Neural cell (in vitro differentiated cells): Measurements from ENCODE around the gene PDLIM5. TPM values are rescaled to one million over a fixed set of nuclear protein-coding genes. Genes with fewer than 3 reads are reported as not detected.

Source experiments
- H2AFZ ChIP-seq: fragments of 200-600, 300-800 bp; sonication (generic), shearing (Covaris generic); 2 replicates; pipeline ENCODE4 v1.6.0; 2014; ENCODE audit warnings: low read depth, mild to moderate bottlenecking, antibody characterized with exemption, low read length, moderate library complexity
- H3F3A ChIP-seq: fragments of 200-600 bp; shearing (Covaris generic); 2 replicates; pipeline ENCODE4 v1.6.1; 2016; ENCODE audit warnings: mild to moderate bottlenecking, moderate library complexity, mixed read lengths, antibody characterized with exemption, low read length; ENCODE audit not compliant: insufficient read depth, poor library complexity, severe bottlenecking
- H3K27ac ChIP-seq: fragments of 200-600, 300-800 bp; sonication (generic), shearing (Covaris generic); 2 replicates; pipeline ENCODE4 v1.5.1; 2014; ENCODE audit warnings: mild to moderate bottlenecking, low read length, moderate library complexity
- H3K27me3 ChIP-seq: fragments of 300-800, 200-600 bp; sonication (generic), shearing (Covaris generic); 2 replicates; pipeline ENCODE4 v1.6.0; 2014; ENCODE audit warnings: mild to moderate bottlenecking, low read depth, low read length, moderate library complexity; ENCODE audit not compliant: insufficient read depth
- H3K36me3 ChIP-seq: fragments of 300-800, 200-600 bp; sonication (generic), shearing (Covaris generic); 2 replicates; pipeline ENCODE4 v1.5.1; 2014; ENCODE audit warnings: mild to moderate bottlenecking, antibody characterized with exemption, low read length, moderate library complexity; ENCODE audit not compliant: insufficient read depth
- H3K4me2 ChIP-seq: fragments of 300-800, 200-600 bp; sonication (generic), shearing (Covaris generic); 2 replicates; pipeline ENCODE4 v1.6.0; 2014; ENCODE audit warnings: mild to moderate bottlenecking, low read length
- H3K4me3 ChIP-seq: fragments of 300-800, 200-600 bp; sonication (generic), shearing (Covaris generic); 2 replicates; pipeline ENCODE4 v1.5.1; 2014; ENCODE audit warnings: mild to moderate bottlenecking, low read length, moderate library complexity
- H3K79me2 ChIP-seq: fragments of 200-600 bp; shearing (Covaris generic); replicated peaks from 2 replicates; pipeline ENCODE4 v1.6.0; 2014; ENCODE audit warnings: mild to moderate bottlenecking, low read length, moderate library complexity; ENCODE audit not compliant: insufficient read depth
- H3K9ac ChIP-seq: fragments of 300-800, 200-600 bp; sonication (generic), shearing (Covaris generic); 2 replicates; pipeline ENCODE4 v1.6.1; 2016; ENCODE audit warnings: mild to moderate bottlenecking, low read length, mixed read lengths
- H3K9me2 ChIP-seq: fragments of 200-600 bp; shearing (Covaris generic); 2 replicates; pipeline ENCODE4 v1.6.1; 2016; ENCODE audit warnings: mild to moderate bottlenecking, low read length, mixed read lengths; ENCODE audit not compliant: insufficient read depth
- H3K9me3 ChIP-seq: fragments of 200-600, 300-800 bp; sonication (generic), shearing (Covaris generic); 2 replicates; pipeline ENCODE4 v1.6.1; 2016; ENCODE audit warnings: mild to moderate bottlenecking, mixed run types, low read length, moderate library complexity, mixed read lengths
- H4K20me1 ChIP-seq: fragments of 200-600 bp; shearing (Covaris generic); 2 replicates; pipeline ENCODE4 v1.6.1; 2016; ENCODE audit warnings: mild to moderate bottlenecking, mixed run types; ENCODE audit not compliant: insufficient read depth
- EP300 ChIP-seq: fragments of 450-650 bp; conservative IDR thresholded peaks from 2 replicates; pipeline ENCODE4 v1.6.1; 2014; ENCODE audit warnings: antibody characterized with exemption, mild to moderate bottlenecking, moderate library complexity; ENCODE audit not compliant: poor library complexity, severe bottlenecking
- EZH2 ChIP-seq: fragments of 200-600, 300-800 bp; shearing (Covaris generic), sonication (generic); IDR thresholded peaks from 2 replicates; pipeline ENCODE4 v1.6.1; 2014; ENCODE audit warnings: antibody characterized with exemption, low read length, borderline replicate concordance, mild to moderate bottlenecking; ENCODE audit not compliant: insufficient read depth, poor library complexity, severe bottlenecking
- MXI1 ChIP-seq: fragments of 450-650 bp; conservative IDR thresholded peaks from 2 replicates; pipeline ENCODE4 v1.6.1; 2014; ENCODE audit warnings: antibody characterized with exemption, mild to moderate bottlenecking; ENCODE audit not compliant: poor library complexity, severe bottlenecking
- POLR2AphosphoS5 ChIP-seq: IDR thresholded peaks from 2 replicates; pipeline ENCODE4 v1.6.1; 2012
- RAD21 ChIP-seq: fragments of 450-650 bp; conservative IDR thresholded peaks from 2 replicates; pipeline ENCODE4 v1.6.1; 2014; ENCODE audit warnings: antibody characterized with exemption, mild to moderate bottlenecking, moderate library complexity
- SMC3 ChIP-seq: fragments of 450-650 bp; conservative IDR thresholded peaks from 2 replicates; pipeline ENCODE4 v1.6.1; 2014; ENCODE audit warnings: antibody characterized with exemption, mild to moderate bottlenecking, moderate library complexity; ENCODE audit not compliant: poor library complexity
- TAF1 ChIP-seq: IDR thresholded peaks from 2 replicates; pipeline ENCODE4 v1.6.1; 2012; ENCODE audit warnings: low read depth
- polyA plus RNA-seq: library from polyadenylated mRNA; depleted of rRNA; stranded (reverse); fragments of >200 nt; gene quantifications from 2 replicates; pipeline ENCODE4 v1.2.3, GENCODE V29; 2014
- TF ChIP-seq, protein P1 (sequence below): fragments of 450-650 bp; IDR thresholded peaks from 2 replicates; pipeline ENCODE4 v1.5.1; 2014; ENCODE audit warnings: antibody characterized with exemption, mild to moderate bottlenecking, moderate library complexity; ENCODE audit not compliant: poor library complexity, severe bottlenecking
- TF ChIP-seq, protein P2 (sequence below): IDR thresholded peaks from 2 replicates; pipeline ENCODE4 v1.6.1; 2012; ENCODE audit warnings: borderline replicate concordance

Gene PDLIM5
- polyA plus RNA-seq, 1 donor from 2014 or later = 1.6 TPM

DNA sequence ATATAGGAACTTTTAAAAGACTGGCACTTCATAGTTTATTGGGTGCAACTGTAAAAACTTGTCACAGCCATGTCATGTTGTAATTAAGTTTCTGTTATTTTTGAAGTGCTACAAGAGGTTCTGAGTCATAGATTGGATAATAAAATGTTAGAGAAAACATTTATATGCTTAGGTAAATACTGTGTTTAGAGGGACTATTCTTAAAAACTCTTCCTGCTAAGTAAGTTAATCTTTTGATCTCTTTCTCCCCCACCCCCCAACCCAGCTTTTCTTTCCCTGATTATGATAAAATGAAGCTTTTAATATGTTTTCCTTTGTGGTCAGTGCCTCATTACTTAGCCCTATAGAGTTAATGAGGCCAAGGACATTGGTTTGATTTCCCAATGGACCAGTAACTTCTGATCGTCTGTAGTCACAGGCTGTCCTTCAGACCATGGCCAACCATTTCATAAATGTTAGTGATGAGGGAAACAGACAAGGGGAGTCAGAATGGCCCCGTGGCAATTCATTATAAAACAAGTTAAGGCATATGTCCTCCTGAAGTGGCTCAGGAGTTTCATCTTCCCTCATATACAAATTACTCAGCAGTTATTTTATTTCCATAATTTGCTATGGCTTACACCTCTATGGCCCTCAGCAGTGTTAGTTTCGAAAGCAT, 3.9 kb upstream of the PDLIM5 start:
- Histone ChIP-seq H3K4me2 (no peak overlapping the region), H3K36me3 (no peaks in the 10 kb centered on the region), H3K79me2 (no peaks in the 10 kb centered on the region), H3K9me3 (no peaks in the 10 kb centered on the region), H3K4me3 (no peak overlapping the region), H3K9ac (no peak overlapping the region), H3K27me3 (peaks cover 6% of the 10 kb centered on the region), H2AFZ (no peak overlapping the region), H3K27ac (no peak overlapping the region), H3F3A (no peaks in the 10 kb centered on the region), H3K9me2 (no peaks in the 10 kb centered on the region), H4K20me1 (no peaks in the 10 kb centered on the region)
- TF ChIP-seq, protein P1, sequence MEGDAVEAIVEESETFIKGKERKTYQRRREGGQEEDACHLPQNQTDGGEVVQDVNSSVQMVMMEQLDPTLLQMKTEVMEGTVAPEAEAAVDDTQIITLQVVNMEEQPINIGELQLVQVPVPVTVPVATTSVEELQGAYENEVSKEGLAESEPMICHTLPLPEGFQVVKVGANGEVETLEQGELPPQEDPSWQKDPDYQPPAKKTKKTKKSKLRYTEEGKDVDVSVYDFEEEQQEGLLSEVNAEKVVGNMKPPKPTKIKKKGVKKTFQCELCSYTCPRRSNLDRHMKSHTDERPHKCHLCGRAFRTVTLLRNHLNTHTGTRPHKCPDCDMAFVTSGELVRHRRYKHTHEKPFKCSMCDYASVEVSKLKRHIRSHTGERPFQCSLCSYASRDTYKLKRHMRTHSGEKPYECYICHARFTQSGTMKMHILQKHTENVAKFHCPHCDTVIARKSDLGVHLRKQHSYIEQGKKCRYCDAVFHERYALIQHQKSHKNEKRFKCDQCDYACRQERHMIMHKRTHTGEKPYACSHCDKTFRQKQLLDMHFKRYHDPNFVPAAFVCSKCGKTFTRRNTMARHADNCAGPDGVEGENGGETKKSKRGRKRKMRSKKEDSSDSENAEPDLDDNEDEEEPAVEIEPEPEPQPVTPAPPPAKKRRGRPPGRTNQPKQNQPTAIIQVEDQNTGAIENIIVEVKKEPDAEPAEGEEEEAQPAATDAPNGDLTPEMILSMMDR = no peak
- no peak for TF ChIP-seq SMC3
- no peak for TF ChIP-seq RAD21
- TF ChIP-seq MXI1 = no peak
- TF ChIP-seq POLR2AphosphoS5 = no peak
- TF ChIP-seq TAF1 = no peak
- TF ChIP-seq EP300 = no peak
- no peak for TF ChIP-seq EZH2
- TF ChIP-seq, protein P2, sequence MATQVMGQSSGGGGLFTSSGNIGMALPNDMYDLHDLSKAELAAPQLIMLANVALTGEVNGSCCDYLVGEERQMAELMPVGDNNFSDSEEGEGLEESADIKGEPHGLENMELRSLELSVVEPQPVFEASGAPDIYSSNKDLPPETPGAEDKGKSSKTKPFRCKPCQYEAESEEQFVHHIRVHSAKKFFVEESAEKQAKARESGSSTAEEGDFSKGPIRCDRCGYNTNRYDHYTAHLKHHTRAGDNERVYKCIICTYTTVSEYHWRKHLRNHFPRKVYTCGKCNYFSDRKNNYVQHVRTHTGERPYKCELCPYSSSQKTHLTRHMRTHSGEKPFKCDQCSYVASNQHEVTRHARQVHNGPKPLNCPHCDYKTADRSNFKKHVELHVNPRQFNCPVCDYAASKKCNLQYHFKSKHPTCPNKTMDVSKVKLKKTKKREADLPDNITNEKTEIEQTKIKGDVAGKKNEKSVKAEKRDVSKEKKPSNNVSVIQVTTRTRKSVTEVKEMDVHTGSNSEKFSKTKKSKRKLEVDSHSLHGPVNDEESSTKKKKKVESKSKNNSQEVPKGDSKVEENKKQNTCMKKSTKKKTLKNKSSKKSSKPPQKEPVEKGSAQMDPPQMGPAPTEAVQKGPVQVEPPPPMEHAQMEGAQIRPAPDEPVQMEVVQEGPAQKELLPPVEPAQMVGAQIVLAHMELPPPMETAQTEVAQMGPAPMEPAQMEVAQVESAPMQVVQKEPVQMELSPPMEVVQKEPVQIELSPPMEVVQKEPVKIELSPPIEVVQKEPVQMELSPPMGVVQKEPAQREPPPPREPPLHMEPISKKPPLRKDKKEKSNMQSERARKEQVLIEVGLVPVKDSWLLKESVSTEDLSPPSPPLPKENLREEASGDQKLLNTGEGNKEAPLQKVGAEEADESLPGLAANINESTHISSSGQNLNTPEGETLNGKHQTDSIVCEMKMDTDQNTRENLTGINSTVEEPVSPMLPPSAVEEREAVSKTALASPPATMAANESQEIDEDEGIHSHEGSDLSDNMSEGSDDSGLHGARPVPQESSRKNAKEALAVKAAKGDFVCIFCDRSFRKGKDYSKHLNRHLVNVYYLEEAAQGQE = no peak

DNA sequence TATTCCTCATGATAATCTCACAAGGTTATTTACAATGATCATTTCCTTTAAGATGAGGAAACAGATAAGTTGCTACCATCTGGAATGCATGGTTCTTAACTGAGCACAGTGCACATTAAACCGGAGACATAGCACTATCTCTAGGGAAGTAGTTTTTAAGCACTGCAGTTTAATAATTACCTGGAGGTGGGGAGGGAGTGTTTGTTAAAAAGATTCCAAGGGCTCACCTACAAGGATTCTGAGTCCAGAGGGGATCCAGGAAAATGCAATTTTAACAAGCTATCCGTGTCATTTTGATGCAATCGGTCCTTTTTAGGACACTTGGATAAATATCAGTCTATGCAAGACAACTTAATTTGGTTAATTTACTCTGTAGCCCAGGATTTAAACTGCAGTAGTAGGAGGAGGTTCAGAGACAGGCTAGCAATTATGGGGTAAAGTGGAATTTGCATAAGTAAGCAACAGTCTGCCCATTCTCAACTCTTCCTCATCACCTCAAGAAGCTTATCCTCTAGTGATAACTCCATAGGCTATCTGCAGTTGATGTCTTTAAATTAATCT, 2.8 kb upstream of the PDLIM5 start:
- Histone ChIP-seq H3K36me3 (no peaks in the 10 kb centered on the region), H3K9me2 (no peaks in the 10 kb centered on the region), H3K4me3 (no peak overlapping the region), H3K27ac (no peak overlapping the region), H3K4me2 (no peak overlapping the region), H3K79me2 (no peaks in the 10 kb centered on the region), H4K20me1 (no peaks in the 10 kb centered on the region), H3F3A (no peaks in the 10 kb centered on the region), H3K9me3 (no peaks in the 10 kb centered on the region), H2AFZ (no peak overlapping the region), H3K9ac (no peak overlapping the region), H3K27me3 (peaks cover 16% of the 10 kb centered on the region)
- TF ChIP-seq, protein P2 = no peak
- no peak for TF ChIP-seq POLR2AphosphoS5
- TF ChIP-seq TAF1 = no peak
- no peak for TF ChIP-seq RAD21
- TF ChIP-seq EP300 = no peak
